Right lobe of liver (tissue), 4 donors: Measurements from ENCODE around the gene MAN2B2.

ENCODE experiments used
- CTCF ChIP-seq, 4 donors: fragments of 200-600 bp in 3 of 4; fragments of 450-650 bp in 1 of 4; IDR thresholded peaks; one replicate each; pipeline versions ENCODE4 v1.5.1 to v1.8.0; 2016 to 2022; ENCODE audit warnings: antibody characterized with exemption in 4 of 4, mild to moderate bottlenecking in 2 of 4
- POLR2A ChIP-seq: fragments of 450-650 bp; IDR thresholded peaks from one replicate; pipeline ENCODE4 v1.6.1; 2017; ENCODE audit warnings: antibody characterized with exemption, mild to moderate bottlenecking
- donor health status: DM: no; HTN: no; CAD: no.
- donor health status: DM: no; HTN: no; CAD: no.
- donor health status: DM: no; HTN: yes; CAD: no.

GRCh38 chr4:6571608-6572007 lies 3.4 kb upstream of the MAN2B2 start:
- no peak for TF ChIP-seq POLR2A
- TF ChIP-seq CTCF (IDR thresholded peaks at IDR 0.05), result no peak
